GM19043 (cell line): ENCODE results near the gene IRF2.
"Not testable (repeated sequence)": the region's sequence is repeated elsewhere in the genome, so short reads cannot be mapped to it uniquely, and the experiment has no call there.

ENCODE experiments used
- ATAC-seq: cut with Tn5 transposase; IDR thresholded peaks from one replicate; pipeline ENCODE4 v1.9.1; 2021; ENCODE audit warnings: low read depth; ENCODE audit not compliant: unreplicated experiment

Gene IRF2

GRCh38 chr4:184395451-184395917 is 78.9 kb downstream of the IRF2 start:
- no peak for ATAC-seq

- no peak for ATAC-seq
Measured at GRCh38 chr4:184392748-184393559, 81.4 kb downstream of the IRF2 start.

GRCh38 chr4:184392316-184392715 is 82.0 kb downstream of the IRF2 start:
- ATAC-seq = no peak

GRCh38 chr4:184389978-184390900 is 84.1 kb downstream of the IRF2 start:
- no peak for ATAC-seq

- ATAC-seq = no peak
Measured at GRCh38 chr4:184388106-184388505, 86.2 kb downstream of the IRF2 start.

DNA sequence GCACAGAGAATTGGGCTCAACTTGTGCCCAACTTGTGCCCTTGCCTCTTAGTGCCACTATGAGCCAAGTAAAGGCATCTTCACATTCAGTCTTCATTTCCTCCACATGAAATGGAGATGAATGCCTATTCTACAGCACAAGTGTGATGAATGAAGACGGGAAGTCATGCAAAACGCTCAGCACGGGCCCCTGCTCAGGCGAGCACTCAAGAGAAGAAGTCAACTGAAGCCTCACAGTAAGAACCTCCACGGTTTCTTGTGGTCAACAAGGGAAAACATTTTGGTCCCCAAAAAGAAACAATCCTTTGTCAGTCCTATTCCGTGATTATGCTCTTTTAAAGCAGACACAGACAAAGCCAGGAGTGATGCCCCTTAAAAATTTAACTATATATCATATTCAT is 87.0 kb downstream of the IRF2 start:
- peak; percentile 29 for ATAC-seq

DNA sequence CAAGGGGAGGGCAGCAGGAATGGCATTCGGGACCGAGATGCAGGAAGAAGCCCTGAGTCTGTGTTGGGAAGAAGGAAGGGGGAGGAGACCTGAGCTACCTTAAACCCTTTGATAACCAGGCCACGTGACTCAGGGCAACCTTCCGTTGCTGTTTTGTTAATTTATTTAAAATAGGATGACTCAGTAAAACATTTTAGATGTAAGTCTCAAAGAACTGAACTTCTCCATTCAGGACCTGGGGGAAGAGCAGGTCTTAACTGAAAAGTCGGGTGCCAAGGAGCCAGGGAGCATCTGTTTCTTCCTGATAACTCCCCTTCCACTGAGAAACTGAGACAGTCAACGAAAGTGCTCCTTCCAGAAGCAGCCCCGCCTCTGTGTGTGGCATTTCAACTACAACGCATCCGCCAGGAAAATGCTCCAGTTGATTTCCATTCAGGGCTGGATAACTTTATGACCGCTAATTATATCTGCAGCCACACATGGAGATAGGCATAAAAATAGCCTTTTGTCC is 88.0 kb downstream of the IRF2 start:
- ATAC-seq = no peak

- no peak for ATAC-seq
Measured at GRCh38 chr4:184385705-184386141, 88.6 kb downstream of the IRF2 start.

- no peak for ATAC-seq
Measured at GRCh38 chr4:184384810-184385557, 89.4 kb downstream of the IRF2 start.

DNA sequence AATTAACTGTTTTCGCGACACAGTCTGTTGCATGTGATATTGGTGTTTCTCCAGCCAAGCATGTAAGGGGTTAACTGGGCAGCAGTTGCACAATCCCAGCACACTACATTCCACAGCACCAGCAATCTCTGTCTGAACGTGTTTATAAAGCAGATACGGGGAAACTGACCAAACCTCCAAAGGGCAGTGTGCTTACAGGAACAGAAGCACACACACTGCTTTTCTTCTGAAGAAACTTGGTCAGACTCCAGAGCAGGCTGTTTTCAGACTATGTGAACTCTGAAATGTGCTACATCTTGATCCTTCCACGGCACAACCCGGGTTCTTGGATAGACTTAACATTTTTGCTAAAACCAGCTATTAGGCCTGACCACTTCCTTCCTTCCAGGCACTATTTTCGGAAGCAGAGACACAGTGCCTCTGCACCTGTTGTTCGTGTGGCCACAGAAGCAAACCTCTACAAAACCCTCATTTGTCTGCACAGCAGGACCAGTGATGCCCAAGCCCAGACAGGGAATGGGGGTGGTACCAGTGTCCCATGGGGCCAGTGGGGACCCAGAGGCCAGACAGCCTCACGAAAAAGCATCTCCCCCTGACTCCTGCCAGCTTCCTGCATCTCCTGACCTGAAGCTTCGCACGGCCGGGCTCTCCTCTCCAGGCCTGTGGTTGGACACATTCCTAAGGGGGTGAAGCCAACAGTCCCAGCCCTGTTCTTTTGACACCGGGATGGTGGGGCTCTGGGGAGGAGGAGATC is 90.1 kb downstream of the IRF2 start:
- ATAC-seq = peak; percentile 76

DNA sequence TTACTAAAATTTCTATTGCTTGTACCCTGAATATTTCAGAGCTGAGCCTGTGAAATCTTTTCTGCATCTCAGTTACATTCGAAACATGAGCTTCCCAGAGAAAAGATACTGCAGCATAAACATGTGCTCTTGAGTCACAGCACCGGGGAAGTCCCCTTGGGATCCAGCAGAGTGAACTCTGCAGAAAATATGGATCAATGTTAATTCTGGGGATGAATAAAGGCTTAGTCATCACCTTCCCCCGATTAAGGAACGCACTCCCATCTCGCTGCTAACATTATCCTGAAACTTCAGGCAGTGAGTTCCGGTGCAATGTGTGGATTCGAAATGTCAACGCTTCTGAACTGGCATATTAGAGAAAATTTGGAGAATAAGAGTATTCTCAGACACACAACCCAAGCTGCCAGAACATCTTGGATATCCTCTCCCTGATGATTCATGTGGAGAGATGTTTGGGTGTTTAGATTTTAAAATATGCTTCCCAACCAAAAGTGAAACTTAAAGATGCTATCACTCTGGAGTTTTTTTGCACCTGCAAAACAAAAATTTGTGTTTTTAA is 90.8 kb downstream of the IRF2 start:
- ATAC-seq = no peak

GRCh38 chr4:184382189-184382846 is 92.0 kb downstream of the IRF2 start:
- no peak for ATAC-seq

GRCh38 chr4:184380707-184381106 is 93.6 kb downstream of the IRF2 start:
- ATAC-seq = no peak

GRCh38 chr4:184380214-184380613 is 94.1 kb downstream of the IRF2 start:
- not testable (repeated sequence) for ATAC-seq

DNA sequence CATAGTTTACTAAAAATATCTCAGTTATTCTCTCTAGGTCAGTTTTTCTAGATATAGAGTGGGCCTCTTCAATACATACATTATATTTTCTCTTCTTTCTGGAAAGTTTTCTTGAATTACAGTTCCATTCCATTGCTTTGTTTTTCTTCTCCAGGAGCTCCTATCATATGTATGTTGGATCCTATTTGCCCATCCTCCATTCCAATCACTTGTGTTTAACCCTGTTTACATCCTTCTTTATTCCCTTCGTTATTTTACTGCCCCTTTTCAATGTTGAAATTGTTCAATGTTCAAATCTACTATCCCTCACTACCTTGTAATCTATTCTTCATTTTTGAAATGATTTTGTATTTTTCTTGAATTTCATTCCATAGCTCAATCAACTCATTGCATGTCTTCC is 97.4 kb downstream of the IRF2 start:
- no peak for ATAC-seq

GRCh38 chr4:184376126-184376838 is 98.1 kb downstream of the IRF2 start:
- ATAC-seq = no peak

- not testable (repeated sequence) for ATAC-seq
Measured at GRCh38 chr4:184375623-184376022, 98.7 kb downstream of the IRF2 start.

DNA sequence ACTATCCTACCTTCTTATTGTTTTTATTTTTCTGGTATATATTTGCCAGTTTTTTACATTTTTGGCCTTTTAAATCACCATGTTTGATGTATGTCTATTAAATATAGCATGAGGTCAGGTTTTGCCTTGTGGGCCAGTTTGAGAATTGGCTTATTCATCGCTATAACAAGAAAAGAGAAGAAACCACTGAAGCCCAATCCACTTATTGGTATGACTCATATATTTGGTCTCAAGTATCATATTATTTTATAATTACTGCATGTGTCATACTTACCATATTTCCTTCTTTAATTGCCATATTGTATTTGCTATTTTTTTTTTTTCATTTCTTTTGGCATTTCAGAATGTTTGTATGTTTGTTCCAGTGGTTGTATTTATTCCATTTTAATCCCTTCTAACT is 99.3 kb downstream of the IRF2 start:
- no peak for ATAC-seq
